Measurements from ENCODE around the gene C4A.

- TF ChIP-seq SP1 (IDR thresholded peaks at IDR 0.05) (no peak), BHLHE40 (IDR thresholded peaks at IDR 0.05; ENCODE audit: borderline replicate concordance) (no peak), ZNF384 (IDR thresholded peaks at IDR 0.05) (no peak), CTBP1 (IDR thresholded peaks at IDR 0.05; ENCODE audit: borderline replicate concordance) (no peak), FOXA1 (IDR thresholded peaks at IDR 0.05) (no peak)
These were observed 2.5 kb upstream of the C4A start for GRCh38 chr6:31979238-31979898.
